HG03135 (cell line): ENCODE data around the gene RESF1.
"Not testable (repeated sequence)": the region's sequence is repeated elsewhere in the genome, so short reads cannot be mapped to it uniquely, and the experiment has no call there.

Experiments
- ATAC-seq: cut with Tn5 transposase; IDR thresholded peaks from one replicate; pipeline ENCODE4 v1.9.1; 2021; ENCODE audit warnings: mild to moderate bottlenecking, moderate library complexity; ENCODE audit not compliant: unreplicated experiment

Gene RESF1

GRCh38 chr12:31959161-31959700 lies at the start of gene RESF1:
Gene RESF1, plus strand, starts transcription at chr12:31959415. Its CDS starts 21,541 bp downstream, at chr12:31980956.
- peak; percentile 90 for ATAC-seq

GRCh38 chr12:31914927-31915326 lies 44.3 kb upstream of the RESF1 start:
- ATAC-seq = no peak

- no peak for ATAC-seq
Measured at GRCh38 chr12:31915446-31915845, 43.8 kb upstream of the RESF1 start.

GRCh38 chr12:31922341-31923062 lies 36.7 kb upstream of the RESF1 start:
- no peak for ATAC-seq

GRCh38 chr12:31923063-31923412 lies 36.2 kb upstream of the RESF1 start:
- no peak for ATAC-seq

- no peak for ATAC-seq
Measured at GRCh38 chr12:31928246-31929026, 30.8 kb upstream of the RESF1 start.

GRCh38 chr12:31929027-31929526 lies 30.1 kb upstream of the RESF1 start:
- ATAC-seq = no peak

GRCh38 chr12:31931796-31932715 lies 27.2 kb upstream of the RESF1 start:
- ATAC-seq = no peak

- no peak for ATAC-seq
Measured at GRCh38 chr12:31944299-31944698, 14.9 kb upstream of the RESF1 start.

- ATAC-seq = no peak
Measured at GRCh38 chr12:31947971-31948370, 11.2 kb upstream of the RESF1 start.

- ATAC-seq = not testable (repeated sequence)
Measured at GRCh38 chr12:31948697-31949359, 10.4 kb upstream of the RESF1 start.

- no peak for ATAC-seq
Measured at GRCh38 chr12:31950088-31950487, 9.1 kb upstream of the RESF1 start.

GRCh38 chr12:31950492-31950891 lies 8.7 kb upstream of the RESF1 start:
- no peak for ATAC-seq

GRCh38 chr12:31951008-31951407 lies 8.2 kb upstream of the RESF1 start:
- ATAC-seq = no peak

- no peak for ATAC-seq
Measured at GRCh38 chr12:31951939-31952338, 7.3 kb upstream of the RESF1 start.

GRCh38 chr12:31952418-31952817 lies 6.8 kb upstream of the RESF1 start:
- ATAC-seq = no peak

GRCh38 chr12:31954925-31955858 lies 4.0 kb upstream of the RESF1 start:
- no peak for ATAC-seq

GRCh38 chr12:31958569-31959160 lies 550 bp upstream of the RESF1 start:
- no peak for ATAC-seq
